IPS-NIHi11 (cell line): ENCODE data around the gene PBX2.
"Not testable (repeated sequence)": the region's sequence is repeated elsewhere in the genome, so short reads cannot be mapped to it uniquely, and the experiment has no call there.

Experiments
- DNase-seq: peaks from one replicate; pipeline ENCODE4 v3.0.0; 2012; ENCODE audit warnings: mixed read lengths, low spot score

PBX2 gene

DNA sequence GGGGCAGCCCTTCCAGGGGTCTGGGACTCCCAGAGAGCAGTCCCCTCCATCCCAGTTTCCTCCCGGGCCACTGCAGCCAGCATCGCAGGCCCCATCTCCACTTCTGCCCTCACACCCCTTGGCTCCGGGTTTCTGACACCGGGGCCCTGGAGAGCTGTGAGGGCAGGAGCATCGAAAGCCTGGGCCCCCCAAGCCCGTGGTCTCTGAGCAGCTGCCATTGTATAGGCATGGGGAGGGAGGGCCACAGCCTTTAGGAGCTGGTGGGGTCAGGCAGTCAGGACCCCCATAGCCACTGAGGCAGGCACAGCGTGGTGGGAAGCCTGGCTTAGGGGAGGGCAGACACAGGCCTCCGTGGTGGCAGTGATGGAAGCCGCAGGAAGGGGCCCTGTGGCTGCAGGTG is 12.2 kb upstream of the PBX2 start:
- no peak for DNase-seq

DNA sequence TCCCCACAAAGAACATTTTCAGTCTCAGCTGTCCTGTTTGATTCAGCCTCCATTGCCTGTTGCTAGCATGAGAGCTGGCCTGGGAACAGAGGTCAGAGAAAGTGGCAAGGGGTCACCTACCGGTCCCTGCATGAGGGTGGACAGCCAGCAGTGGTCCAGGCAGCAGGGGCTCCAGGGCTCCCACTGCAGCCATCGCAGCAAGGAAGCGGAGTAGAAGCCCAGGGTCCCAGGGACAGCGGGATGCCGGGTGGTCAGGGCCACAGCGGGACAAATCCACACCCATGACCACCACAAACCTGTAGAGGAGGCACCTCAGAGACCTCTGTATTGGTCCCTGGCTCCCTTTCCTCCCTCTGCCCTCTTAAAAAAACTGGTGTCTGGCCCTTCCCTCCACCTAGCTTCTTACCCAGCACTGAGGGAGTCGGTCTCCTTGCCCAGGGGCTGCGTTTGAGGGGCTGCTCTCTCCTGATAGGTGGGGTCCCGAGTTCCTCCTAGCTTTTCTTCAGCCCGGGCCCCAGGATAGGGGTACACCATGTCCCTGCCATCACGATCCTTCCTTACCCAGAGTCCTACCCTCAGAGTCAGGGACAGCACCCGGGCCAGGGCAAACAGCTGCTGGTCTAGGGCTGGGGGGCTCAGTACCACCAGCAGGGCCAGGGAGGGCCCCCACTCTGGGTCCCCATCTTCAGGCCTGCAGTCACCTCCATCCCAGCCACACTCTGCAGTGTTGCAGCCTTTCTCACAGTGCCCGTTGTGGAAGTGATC is 10.9 kb upstream of the PBX2 start:
- no peak for DNase-seq

DNA sequence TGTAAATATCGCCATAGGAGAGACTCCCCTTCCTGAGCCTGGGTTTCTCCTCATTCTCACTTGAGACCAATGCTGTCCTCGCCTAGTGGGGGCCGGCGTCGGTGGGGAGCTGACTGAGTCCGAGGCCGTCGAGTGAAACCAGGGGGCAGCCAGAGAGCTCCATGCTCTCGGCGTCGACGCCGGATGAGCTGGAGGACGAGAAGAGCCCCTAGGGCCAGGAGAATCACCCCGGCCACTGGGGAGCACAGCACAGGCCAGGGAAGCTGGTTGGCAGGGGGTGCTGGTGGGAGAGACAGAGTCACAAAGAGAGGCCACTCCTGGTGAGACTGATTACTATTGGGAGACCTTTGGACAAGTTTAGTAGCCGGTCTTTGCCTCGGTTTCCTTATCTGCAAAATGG is 8.9 kb upstream of the PBX2 start:
- DNase-seq, result no peak

DNA sequence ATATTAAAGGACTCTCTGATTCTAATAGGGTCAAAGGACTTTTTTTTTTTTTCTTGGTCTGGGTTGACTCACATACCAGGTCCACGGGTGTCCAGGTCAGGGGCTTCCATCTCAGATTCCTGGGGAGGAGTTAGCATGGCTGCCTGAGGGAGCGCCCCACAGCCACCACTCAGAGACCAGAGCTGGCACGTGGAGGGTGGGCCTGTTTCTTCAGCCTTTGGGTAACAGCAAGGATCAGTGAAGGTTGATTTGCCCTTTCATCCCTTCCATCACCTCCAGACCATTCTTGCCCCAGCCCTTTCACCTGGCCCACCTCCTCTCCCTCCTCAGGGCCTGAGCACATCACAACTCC is 8.3 kb upstream of the PBX2 start:
- DNase-seq, result no peak

DNA sequence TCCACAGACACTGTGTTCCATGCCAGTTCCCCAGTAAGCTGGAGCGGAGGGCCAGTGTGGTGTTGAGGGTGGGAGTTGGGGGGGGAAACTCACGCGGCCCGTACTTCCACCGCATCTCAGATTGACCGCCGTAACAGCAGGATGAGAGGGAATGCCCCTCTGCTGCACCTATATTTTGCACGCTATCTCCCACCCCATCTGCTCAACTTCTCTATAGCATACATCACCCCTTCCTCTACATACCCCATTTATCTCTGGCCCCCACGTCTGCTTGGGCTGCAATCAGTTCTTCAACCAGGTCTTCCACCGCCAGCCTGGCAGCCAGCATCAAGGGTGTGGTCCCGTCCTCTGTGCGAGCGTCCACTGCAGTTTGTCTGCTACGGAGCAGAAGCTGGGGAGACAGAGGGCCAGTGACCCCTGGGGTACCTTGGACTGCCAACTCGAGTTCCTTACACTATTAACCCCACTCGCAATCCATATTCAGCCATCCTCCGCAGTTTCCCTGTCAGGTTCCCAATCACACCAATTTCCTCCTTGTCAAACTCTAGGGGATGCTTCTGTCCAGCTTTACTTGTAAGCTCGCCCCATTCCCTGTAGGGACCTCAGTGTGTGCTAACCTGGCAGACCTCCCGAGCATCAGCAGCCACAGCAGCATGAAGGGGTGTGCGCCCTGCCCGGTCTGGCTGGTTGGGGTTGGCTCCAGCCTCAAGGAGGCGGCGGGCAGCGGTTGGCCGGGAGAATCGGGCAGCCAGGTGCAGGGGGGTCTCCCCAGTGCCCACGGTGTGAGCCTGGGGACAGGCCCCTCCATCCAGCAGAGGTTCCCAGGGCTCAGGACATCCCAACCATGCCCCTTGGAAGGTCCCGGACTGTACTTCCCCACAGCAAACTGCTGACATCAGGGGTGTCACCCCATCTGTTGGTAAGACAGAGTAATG is 6.9 kb upstream of the PBX2 start:
- DNase-seq, result no peak

DNA sequence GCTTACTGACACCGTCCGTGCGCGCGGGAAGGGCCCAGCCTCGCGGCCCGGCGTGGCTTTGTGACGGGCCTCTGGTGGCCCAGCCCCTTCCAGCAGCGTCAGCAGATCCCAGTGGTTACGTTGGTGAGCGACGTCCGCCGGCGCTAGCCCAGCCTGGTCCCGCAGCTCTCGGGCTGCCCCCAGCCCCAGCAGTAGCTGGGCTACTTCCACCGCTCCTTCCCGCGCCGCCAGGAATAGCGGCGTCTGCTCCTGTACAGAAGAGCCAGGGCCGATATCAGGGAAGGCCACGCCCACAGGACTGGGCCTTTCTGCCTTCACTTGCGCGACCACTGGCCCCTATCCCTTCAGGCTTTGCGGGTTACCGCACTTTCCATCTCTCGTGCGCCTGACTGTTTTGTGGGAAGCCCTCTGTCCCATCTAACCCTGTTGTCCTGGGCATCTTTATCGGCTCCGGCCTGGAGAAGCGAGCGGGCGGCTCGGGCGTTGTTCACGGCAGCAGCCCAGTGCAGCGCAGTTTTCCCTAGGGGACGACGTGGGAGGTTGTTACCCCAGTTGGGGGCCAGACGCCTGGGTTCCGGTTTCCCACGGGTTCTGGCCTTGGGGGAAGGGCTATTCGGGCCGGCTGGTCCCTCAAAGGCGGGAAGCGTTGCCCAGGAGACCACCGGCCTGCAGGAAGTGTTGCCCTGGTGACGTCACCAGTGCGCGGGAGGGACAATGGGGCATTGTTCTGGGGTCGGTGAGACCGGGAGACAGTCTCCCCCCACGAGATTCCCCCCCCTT is 6.1 kb upstream of the PBX2 start:
- peak; percentile 82 for DNase-seq

DNA sequence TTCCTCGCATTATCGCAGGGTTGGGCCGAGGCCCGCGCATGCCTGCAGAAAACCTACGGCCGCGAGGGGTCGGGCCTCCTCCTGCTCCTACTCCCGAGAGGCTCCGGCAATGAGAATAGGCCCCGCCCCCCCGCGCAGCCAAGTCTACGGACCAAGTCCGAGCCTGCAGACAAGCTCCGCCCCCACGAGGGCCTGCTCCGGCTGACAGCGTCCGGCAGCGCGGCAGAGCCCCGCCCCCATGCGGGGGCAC is 5.6 kb upstream of the PBX2 start:
- peak; percentile 91 for DNase-seq

DNA sequence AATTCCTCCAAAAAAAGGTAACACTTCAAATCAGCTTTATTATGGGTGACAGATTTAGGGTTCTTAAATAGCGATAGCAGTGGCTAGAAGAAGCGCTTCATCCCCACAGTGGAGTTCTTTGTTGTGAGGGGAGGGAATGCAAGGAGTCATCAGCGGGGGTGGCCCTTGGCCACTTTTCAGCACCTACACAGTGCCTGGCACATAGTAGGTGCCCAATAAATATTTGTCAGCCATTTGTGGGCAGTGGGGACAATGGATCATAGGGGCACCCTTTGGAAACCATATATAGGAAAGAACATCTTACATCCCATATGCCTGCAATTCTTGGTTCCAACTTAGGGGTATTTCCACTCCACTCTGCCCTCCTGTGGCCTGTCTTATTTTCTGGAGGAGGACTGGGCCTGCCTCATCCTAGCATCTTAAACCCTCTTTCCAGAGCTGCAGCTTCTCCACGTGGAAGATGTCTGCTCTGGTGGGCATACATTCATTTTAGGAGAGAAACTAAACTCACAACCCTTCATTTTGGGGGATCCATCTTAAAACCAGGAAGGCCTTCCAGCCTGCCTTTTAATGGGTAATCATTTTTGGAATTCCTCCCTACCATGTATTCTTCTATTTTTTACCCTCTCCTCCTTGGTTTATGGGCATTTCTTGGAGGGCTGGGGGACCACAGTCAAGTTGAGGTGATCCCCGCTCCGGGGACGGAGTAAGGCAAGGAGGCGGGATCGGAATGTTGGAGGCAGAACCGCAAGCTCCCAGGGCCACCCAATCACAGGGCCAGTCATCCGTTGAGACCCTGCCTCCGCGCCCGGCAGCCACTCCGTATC is 5.0 kb upstream of the PBX2 start:
- no peak for DNase-seq

DNA sequence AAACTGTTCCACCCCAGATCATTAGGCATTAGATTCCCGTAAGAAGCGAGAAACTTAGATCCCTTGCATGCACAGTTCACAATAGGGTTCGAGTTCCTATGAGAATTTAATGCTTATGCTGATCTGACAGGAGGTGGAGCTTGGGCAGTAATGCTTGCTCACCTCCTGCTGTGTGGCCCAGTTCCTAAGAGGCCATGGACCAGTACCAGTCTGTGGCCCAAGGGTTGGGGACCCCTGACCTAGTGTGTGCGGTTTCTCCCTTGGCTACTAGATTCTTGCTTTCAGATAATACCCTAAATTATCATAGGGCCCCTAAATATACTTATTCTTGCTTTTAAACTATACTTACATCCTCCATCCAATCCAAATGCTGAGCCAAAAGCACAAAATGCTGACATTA is 4.4 kb upstream of the PBX2 start:
- no peak for DNase-seq

DNA sequence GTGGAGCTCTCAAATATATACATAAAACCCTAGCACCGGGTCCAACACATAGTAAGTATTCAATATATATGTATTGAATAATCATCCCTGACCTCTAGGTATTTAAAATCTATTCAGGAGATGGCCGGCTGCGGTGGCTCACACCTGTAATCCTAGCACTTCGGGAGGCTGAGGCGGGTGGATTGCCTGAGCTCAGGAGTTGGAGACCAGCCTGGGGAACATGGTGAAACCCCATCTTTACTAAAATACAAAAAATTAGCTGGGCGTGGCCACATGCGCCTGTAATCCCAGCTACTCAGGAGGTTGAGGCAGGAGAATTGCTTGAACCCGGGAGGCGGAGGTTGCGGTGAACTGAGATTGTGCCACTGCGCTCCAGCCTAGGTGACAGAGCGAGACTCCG is 3.1 kb upstream of the PBX2 start:
- DNase-seq, result not testable (repeated sequence)

DNA sequence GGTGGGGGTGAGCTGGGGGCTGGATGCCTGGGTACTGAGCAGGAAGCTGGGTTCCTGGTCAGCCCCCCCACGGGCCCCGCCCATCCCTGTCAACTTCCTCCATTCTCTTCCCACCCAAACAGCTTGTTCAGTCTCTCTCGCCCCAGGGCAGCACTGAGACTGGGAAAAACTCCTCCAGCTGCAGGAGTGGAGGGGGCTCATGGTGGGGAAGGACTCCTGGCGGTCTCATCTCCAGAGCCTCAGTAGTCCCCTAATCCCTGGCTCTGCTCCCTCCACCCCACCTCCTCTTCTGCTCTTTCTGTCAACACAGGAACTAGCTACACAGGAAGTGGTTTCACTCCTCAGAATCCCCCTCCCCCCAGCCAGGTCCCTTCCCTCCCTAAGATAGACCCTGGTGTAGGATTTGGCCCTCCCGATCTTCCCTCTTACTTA is 2.6 kb upstream of the PBX2 start, which contains the start of gene GPSM3:
TSS of gene GPSM3 (minus strand) at position 36 of the 432 bp plus-strand sequence. CDS start 130 bp downstream, outside the sequence.
- DNase-seq, result no peak

DNA sequence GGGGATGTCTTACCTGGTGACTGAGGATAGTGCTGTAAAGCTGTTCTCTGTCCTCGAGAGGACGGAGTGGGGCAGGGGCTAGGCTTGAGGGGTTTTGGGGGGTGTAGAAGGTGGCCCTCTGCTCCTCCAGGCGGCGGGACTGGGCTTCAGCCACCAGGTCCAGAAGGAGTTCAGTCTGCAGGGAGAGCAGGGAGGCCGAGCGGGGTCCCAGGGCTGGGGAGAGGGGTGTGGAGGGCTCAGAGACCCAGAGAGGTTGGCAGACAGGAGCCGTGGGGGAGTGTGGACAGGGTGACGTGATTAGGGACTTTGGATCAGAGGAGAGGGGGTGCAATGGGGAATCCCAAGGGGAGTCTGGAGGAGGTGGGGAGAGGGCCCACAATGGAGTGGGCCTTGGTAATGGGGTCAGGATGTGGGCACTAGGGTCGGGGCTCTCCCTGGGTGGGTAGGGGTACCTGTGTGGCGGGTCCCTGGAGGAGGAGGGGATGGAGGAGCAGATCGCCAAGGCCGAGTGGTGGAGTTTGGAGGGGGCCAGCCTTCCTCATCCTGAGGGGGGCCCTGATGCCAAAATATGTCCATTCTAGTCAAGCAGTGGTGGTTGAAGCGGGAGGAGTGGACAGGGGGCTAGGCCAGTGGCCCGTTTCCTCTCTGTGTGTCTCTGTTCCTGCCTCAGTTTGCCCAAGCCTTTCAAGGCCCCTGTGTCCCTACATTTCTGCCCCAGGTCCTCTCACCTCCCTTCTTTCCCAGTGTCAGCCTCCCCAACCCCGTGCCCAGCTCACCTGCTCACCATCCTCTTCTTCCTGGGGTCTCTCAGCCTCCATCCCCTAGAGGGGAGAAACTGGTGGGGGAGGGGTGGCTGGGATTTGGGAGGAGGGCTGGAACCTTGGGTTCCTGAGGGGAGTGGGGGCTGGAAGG is 1.9 kb upstream of the PBX2 start:
- no peak for DNase-seq

DNA sequence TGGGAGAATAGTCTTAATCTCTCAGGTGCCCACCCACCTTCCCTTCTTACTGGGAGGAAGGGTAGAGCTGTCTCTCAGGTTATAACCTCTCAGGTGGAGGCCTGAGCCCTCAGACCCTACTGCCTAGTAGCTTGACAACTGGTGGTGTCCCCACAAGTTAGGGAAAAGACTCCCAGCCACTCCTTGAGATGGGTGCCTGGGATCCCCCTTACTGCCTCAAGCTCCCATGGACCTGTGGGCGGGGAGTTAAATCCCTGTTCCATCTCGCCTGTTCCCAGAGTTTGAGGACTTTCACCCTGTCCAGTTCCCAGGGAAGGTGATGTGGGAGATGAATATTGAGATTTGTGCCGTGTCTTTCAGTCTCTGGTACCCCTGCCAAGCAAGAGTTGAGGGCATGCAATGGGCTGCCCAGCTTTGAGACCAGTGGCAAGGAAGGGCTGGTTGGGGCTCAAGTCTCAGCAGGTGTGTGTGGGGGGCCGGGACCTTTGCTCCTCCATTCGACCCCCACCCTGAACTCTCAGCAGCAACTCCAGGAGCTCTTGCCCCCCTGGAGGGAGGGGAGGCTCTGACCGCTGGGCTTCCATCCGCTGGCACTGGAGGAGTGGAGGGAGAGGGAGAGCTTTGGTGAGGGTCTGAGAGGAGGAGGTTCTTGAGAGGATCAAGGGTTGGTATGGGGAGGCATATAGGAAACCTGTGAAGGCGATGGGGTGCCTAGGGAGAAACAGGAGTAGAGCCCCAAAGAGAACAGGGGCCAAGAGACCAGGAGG is 1.1 kb upstream of the PBX2 start:
- DNase-seq, result no peak

DNA sequence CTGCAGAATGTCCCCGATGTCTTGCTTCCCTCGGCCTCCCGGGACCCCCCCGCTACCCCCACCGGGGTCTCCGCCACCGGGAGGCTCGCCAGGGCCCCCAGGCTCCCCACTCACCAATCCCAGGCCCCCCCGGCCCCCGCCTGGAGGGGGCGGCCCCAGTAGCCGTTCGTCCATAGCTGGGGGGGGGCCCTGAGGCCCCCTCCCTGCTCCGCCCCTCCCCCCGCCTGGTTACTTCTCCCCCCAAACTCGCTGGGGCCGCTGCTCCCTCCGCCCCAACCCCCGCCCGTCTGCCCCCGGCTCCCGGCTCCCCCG is 304 bp downstream of the PBX2 start:
- DNase-seq, result no peak

DNA sequence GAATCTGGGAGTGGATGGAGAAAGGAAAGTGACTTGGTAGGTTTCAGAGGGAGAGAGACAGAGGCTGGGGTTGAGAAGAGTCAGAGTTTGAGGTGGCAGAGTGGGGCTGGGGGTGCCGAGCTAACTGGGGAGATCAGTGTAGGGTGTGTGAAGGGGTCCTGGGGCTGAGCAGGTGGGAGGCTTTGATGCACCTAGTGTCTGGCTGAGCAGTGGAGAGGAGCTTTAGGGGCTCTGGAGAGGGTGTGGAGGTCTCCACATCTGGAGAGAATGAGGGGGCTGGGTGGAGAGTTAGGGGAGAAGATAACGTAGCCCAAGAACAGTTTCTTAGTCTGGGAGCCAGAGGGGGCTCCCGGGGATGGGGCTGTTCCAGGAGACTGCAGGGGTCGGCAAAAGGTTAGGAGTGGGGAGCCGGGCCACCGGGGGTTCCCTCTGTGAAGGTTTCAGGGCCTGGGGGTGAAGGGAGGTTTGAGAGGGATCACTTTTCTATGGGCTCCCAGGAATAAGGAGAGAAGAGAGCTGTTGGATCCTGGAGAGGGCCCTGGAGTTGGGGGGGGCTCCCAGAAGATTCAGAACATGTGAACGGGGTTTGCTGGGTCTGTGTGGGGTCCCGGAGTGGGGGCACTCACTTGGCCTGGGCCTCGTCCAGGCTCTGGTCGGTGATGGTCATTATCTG is 797 bp downstream of the PBX2 start:
- no peak for DNase-seq

DNA sequence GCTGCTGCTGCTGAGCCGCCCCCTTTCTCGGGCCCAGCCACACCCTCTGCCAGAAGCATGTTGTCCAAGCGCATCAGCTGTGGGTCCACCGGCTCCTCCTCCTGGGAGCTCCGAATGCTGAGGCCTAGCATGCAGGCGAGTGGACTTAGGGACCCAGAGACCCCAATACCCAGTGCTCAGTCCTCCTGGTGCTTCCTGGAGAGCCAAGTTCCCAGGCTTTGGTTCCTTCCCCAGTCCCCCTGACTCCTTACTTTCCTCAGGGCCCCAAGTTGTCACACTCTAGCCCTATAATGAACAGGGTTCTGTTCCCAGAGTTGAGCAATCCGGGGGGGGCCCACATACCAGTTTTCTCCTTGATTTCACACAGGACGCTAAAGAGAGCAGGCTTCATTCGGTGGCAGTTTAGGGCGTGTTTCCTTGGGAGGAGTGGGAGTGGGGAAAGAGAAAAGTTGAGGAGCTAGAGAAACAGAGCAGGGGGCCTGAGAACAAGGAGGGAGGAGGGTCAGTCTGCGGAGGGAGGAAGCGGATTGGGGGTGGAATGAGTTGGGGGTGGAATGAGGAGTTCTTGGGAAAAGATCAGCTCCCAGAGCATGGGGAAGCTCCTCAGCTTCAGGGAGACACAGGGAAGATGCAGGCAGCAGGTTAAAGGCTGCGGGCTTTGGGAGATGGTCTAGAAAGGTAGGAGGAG is 1.5 kb downstream of the PBX2 start:
- DNase-seq, result no peak

DNA sequence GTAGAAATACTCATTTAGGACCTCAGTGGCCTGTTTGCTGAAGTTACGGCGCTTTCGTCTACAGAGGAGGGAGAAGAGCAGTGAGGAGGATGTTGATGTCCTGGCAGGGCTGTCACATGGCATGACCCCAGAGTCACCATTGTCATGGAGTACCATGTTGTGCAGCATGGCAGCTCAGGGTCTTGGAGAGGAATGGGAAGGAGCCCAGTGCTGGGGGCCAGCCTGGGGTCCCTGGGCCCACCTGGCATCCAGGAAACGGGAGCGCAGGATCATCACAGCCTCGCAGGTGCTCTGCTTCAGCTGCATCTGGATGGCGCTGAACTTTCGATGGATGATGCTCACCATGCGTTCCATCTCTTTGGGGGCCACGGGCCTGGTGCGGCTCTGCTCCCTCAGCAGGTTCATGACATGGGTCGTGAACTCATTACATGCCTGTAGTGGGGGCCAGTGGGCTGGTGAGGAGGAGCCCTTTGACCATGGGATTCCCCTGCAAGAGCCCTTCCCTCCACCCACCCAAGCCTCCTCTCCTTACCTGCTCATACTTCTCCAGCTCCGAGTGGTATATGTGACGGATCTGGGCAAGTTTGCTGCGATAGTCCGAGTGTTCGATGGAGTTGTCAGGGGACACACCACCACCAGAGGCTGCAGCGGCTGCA is 2.1 kb downstream of the PBX2 start:
- DNase-seq, result not testable (repeated sequence)

DNA sequence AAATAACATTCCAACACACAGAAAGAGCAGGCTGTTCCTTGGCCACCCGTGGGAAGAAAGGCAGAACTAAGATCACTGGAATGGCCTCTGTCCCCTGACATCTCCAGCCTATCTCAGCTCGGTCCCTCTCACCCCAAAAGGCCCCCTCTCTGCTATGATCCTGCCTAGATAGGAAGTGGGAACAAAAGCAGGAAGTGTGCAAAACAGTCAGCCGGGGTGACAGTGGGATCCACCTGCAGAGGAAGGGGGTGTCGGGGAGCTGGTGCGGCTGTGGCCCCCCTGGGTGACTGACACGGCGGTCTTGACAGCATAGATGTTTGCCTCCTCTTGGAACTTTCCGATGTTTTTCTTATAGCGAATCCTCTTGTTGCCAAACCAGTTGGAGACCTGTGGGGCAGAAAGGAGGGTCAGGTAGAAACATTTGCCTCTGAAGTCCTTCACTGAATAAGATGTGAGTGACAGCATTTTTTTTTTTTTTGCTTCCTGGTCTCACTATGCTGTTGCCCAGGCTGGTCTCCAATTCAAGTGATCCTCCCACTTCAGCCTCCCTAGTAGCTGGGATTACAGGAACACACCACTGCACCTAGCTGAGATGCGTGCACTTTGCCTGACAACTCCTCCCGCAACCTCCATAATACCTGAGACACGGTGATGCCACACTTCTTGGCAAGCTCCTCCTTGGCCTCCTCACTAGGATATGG is 2.8 kb downstream of the PBX2 start:
- DNase-seq, result no peak
